NOMO-1 (cell line): ENCODE results near the gene TEX52.

Experiments used
- DNase-seq, 2 experiments: peaks; one replicate each; lab custom pipeline; 2025; ENCODE audit not compliant: unreplicated experiment in 2 of 2; lab: John Stamatoyannopoulos, UW

Gene TEX52

DNA sequence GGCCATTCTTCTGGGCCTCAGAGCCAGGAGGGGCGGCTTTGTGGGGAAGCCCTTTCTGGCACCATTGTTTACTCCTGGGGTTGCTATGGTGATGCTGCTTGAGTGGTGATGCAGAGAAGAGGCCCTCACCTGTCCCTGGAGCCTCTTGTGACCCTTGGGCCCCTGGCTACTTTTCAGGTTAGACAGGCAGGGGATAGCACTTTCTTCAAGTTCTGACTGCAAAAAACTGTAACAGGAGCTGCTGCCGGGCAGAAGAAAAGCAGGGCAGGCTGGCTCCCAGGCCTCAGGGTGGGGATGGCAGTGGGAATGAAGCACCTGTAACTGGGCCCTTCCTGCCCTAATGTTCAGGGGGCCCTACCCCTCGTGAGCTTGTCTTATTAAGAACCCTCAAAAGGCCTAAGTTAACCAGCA, at the start of gene TEX52:
TSS of gene TEX52 (minus strand) at position 19 of the 411 bp plus-strand sequence. CDS start at position 6, 13 bp downstream.
- DNase-seq = no peak

- DNase-seq = no peak
Measured at GRCh38 chr12:2904260-2904659, 47.4 kb upstream of the TEX52 start.

GRCh38 chr12:2902272-2902880, 45.5 kb upstream of the TEX52 start:
- no peak for DNase-seq

GRCh38 chr12:2900642-2901041, 43.8 kb upstream of the TEX52 start:
- no peak for DNase-seq

DNA sequence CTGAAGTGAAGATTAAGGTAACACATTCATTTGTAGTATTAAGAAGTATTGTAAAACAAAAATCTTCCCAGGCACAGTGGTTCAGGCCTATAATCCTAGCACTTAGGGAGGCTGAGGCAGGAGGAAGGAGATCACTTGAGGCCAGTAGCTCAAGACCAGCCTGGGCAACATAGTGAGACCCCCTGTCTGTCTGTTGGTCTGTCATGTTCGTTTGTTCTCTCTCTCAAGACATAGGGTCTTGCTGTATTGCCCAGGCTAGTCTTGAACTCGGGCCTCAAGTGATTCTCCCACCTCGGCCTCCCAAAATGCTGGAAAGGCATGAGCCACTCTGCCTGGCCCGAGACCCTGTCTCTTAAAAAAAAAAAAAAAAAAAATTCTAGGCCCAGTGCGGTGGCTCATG, 40.6 kb upstream of the TEX52 start:
- no peak for DNase-seq

GRCh38 chr12:2895511-2895910, 38.7 kb upstream of the TEX52 start:
- no peak for DNase-seq

DNA sequence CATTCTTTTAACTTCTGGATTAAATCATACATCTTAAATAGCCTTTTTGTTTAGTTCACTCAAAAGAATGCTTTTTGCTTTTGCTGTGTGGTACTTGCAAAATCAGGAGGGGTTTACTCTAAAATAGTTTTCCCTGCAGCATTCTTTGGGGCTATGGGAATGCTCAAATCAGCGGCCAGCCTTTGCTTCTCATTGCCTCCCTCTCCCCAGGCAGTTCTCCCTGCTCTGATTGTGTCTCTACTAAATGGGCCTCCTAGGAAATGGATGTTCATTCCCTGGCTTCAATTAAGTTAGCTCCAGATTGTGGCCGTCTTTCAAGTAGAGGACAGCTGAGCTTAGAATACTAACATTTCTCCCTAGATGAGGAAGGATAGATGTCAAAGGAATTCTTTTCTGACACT, 38.2 kb upstream of the TEX52 start:
- no peak for DNase-seq

DNA sequence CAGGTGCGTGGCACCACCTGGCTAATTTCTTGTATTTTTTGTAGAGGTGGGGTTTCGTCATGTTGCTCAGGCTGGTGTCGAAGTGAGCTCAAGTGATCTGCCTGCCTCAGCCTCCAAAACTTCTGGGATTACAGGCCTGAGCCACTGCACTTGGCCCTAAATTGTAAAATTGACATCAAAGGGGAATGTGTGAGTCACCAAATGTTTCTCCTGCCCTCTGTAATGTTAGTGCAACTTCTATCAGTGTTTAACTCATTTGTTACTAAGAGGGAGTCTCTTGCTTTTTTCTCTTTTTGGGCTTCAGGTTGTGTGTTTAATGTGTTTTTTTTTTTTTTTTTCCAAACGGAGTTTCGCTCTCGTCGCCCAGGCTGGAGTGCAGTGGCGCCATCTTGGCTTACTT, 36.2 kb upstream of the TEX52 start:
- no peak for DNase-seq

DNA sequence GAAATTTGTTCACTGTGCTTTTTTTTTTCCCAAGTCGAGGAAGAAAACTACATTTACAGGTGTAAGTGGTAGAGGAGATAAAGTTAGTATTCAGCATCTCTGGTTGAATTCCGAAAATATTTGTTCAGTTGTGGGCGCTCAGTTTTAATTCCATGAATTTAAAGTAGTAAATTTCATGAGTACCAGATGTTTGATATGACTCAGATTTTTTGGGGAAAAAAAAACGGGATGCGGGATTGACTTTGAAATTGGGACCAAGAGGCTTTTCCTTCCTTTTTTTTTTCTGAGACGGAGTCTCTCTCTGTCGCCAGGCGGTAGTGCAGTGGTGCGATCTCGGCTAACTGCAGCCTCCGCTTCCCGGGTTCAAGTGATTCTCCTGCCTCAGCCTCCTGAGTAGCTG, 35.4 kb upstream of the TEX52 start:
- DNase-seq = no peak

DNA sequence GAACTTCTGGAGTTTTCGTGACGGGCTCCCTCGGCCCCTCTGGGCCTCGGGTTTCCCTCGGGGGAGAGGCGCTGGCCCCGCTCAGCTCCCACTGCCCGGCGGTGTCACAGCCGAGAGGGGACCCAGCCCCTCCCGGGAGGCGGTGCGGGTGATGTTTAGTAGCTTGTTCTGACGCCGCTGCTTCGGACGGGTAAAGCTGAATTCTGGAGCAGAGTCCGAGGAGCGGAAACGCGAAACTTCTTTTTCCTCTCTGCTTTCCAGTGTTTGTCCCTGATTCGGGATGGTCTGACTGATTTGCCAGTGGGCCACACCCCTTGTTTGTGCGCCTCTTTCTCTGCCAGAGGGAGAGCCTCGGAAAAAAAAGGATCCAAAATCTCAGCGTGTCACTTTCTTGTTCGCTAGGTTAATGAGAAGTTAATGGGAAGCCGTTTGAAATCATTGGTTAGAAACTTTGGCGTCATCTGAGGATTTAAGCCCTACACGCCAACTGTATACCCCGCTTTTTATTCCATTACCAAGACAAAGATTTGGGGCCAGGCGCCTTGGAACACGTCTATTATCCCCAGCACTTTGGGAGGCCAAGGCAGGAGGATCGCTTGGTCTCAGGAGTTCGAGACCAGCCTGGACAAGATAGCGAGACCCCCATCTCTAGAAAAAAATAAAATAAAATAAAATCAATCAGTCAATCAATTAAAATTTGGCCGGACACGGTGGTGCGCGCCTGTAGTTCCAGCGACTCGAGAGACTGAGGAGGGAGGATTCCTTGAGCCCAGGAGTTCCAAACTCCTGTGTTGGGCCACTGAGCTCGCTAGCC, 34.6 kb upstream of the TEX52 start:
- no peak for DNase-seq

- DNase-seq = peak; percentile 95 to 97
Measured at GRCh38 chr12:2890388-2891239, 33.8 kb upstream of the TEX52 start, which contains the start of gene TULP3. Gene TULP3 (plus strand): TSS chr12:2890891. CDS start chr12:2890948, 57 bp downstream.

- no peak for DNase-seq
Measured at GRCh38 chr12:2890001-2890387, 33.2 kb upstream of the TEX52 start.

- no peak for DNase-seq
Measured at GRCh38 chr12:2886768-2887450, 30.1 kb upstream of the TEX52 start.

DNA sequence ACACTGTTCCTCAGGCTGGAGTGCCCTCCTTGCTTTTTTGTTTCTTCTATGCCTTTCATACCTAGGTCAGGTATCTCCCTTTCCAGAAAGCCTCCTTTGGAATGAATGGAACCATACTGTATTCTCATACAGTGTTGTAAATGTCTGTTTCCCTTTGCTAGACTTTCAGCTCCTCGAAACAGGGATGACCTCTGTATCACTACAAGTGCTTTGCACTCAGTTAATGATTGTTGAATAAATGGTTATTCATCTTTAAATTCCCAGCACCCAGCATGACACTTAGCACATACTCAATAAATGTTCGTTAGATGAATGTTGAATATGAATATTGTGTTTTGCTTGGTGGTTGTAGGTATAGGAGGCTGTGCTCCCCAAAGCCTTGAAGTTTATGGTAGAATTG, 28.0 kb upstream of the TEX52 start:
- no peak for DNase-seq

DNA sequence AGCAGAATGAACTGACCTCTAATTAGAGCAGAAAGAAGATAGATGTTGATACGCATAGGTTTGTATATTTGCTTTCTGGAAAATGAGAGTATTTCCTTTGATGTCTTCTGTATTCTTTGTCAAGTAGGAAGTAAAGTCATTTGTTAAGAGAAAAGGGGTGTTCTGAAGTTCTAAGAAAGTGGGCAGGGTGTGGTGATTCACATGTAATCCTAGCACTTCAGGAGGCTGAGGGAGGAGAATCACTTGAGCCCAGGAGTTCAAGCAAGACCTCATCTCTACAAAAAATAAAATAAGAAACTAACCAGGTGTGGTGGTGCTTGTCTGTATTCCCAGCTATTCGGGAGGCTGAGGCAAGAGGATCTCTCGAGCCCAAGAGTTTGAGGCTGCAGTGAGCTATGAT, 23.0 kb upstream of the TEX52 start:
- DNase-seq = no peak

DNA sequence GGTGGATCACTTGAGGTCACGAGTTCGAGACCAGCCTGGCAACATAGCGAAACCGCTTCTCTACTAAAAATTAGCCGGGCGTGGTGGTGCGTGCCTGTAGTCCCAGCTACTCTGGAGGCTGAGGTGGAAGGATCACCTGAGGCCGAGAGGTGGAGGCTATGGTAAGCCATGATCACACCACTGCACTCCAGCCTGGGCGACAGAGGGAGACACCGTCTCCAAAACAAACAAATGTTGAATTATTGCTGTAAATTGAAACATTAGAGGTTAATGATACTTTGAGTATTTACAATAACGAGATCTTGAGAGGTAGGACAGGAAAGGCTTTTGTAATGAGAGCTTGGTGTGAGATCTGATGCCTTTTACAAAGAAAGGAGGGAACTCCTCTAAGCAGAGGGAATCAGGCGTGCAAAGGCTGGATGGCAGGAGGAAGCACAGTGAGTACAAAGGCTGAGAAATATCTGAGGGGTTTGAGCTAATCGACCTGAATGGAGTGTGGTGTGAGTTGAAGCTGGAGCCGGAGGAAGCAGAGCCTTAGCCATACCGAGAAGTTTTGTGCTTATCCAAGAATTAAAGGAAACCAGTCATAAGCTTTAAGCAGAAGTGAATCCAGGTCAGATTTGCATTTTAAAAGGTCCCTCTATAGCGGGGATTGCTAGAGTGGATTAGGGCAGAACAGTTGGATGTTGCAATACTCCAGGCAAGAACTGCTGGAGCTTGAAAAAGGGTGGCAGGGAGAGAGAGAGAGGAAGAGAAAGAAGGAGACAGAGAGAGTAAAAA, 21.3 kb upstream of the TEX52 start:
- peak; percentile 90 to 93 for DNase-seq

DNA sequence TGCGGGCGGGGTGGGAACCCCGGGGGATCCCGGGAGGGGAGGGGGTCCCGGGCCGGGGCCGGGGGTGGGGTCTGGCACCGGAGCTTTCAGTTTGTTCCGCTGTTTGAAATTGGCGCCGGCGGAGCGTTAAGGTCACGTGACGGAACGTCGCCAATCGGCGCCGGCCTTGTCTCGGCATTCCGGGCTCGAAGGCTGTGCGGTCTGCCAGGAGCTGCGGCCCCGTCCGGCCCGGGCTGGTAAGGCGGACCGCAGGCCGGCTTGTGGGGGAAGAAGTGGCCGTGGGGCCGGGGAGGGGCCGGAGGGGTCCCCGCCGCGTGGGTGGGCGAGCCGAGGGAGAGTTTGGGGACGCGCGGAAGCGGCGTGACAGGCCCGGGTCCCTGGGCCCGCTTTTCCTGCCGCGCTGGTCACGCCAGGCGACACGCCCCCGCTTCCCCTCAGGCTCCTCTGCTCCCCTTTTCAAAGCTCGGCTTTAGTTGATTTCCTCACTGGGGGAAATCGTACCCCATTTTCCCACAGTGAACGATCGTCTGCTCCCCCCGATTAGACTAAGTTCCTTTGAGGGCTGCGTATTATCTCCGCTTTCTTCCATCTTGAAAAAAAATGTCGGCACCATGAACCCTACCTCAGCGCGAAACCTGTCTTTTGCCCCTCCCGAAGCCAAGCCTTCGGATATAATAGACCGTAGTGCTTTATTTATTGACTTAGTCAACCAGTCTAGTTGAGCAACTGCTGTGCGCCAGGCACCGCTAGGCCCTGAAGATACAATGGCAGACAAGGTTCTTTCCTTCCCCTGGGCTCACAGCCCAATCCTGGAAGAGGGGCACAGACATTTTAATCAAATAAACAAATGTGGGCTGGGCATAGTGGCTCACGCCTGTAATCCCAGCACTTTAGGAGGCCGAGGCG, 20.5 kb upstream of the TEX52 start, which contains the start of the genes FOXM1 and RHNO1:
TSS of gene FOXM1 (minus strand) at position 128 of the 906 bp plus-strand sequence. CDS start 2,696 bp downstream, outside the sequence.
TSS of gene RHNO1 (plus strand) at position 177 of the 906 bp plus-strand sequence. CDS start 8,144 bp downstream, outside the sequence.
- DNase-seq = peak; percentile 80 to 84

- DNase-seq = peak; percentile 9 to 49
Measured at GRCh38 chr12:2876431-2877046, 19.7 kb upstream of the TEX52 start.
